ENCODE data around the gene KCNA5.

Gene KCNA5

GRCh38 chr12:5032821-5033220 lies 10.9 kb upstream of the KCNA5 start:
- no peak for DNase-seq (ENCODE audit: low spot score)
- TF ChIP-seq CTCF (IDR thresholded peaks at IDR 0.05; ENCODE audit: extremely low read depth, insufficient read depth, missing control alignments): no peak
- in situ Hi-C loops (cut with MboI; ENCODE audit: low pct_unique_long_range_greater_than_20kb, low sequenced_read_pairs, unreplicated experiment): no loop called here

GRCh38 chr12:5033883-5034282 lies 9.8 kb upstream of the KCNA5 start:
- in situ Hi-C loops (cut with MboI; ENCODE audit: low pct_unique_long_range_greater_than_20kb, low sequenced_read_pairs, unreplicated experiment): no loop called here
- no peak for DNase-seq (ENCODE audit: low spot score)
- no peak for TF ChIP-seq CTCF (IDR thresholded peaks at IDR 0.05; ENCODE audit: extremely low read depth, insufficient read depth, missing control alignments)

- no peak for DNase-seq (ENCODE audit: low spot score)
- in situ Hi-C loops (cut with MboI; ENCODE audit: low pct_unique_long_range_greater_than_20kb, low sequenced_read_pairs, unreplicated experiment): no loop called here
- TF ChIP-seq CTCF (IDR thresholded peaks at IDR 0.05; ENCODE audit: extremely low read depth, insufficient read depth, missing control alignments): no peak
Observed at GRCh38 chr12:5034603-5035002, 9.1 kb upstream of the KCNA5 start.

- in situ Hi-C loops (cut with MboI; ENCODE audit: low pct_unique_long_range_greater_than_20kb, low sequenced_read_pairs, unreplicated experiment): no loop called here
- DNase-seq (ENCODE audit: low spot score): no peak
- no peak for TF ChIP-seq CTCF (IDR thresholded peaks at IDR 0.05; ENCODE audit: extremely low read depth, insufficient read depth, missing control alignments)
Observed at GRCh38 chr12:5035618-5036017, 8.1 kb upstream of the KCNA5 start.

GRCh38 chr12:5036031-5036430 lies 7.6 kb upstream of the KCNA5 start:
- no peak for DNase-seq (ENCODE audit: low spot score)
- TF ChIP-seq CTCF (IDR thresholded peaks at IDR 0.05; ENCODE audit: extremely low read depth, insufficient read depth, missing control alignments): no peak
- in situ Hi-C loops (cut with MboI; ENCODE audit: low pct_unique_long_range_greater_than_20kb, low sequenced_read_pairs, unreplicated experiment): no loop called here

- in situ Hi-C loops (cut with MboI; ENCODE audit: low pct_unique_long_range_greater_than_20kb, low sequenced_read_pairs, unreplicated experiment): no loop called here
- DNase-seq (ENCODE audit: low spot score): no peak
- TF ChIP-seq CTCF (IDR thresholded peaks at IDR 0.05; ENCODE audit: extremely low read depth, insufficient read depth, missing control alignments): no peak
Observed at GRCh38 chr12:5037795-5038357, 5.8 kb upstream of the KCNA5 start.
